Measurements from ENCODE around the gene ARFIP1. TPM values are rescaled to one million over a fixed set of nuclear protein-coding genes. Genes with fewer than 3 reads are reported as not detected.

The ARFIP1 gene
- total and polyA plus RNA-seq, 12 donors: 7.4 to 18.7 (median 14.9) TPM

DNA sequence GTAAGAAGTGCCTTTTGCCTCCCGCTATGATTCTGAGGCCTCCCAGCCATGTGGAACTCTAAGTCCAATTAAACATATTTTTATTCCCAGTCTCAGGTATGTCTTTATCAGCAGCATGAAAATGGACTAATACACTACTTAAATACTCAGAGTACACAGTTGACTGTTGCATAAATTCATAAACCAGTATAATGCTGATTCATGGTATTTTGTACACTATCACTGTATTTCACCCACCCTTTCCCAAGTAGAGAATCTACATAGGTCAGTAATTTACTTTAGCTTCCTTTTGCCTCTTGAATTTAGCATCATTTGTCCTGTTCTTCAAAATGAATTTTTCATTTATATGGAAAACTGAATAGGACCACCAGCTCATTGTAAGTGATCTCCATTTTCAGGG is 98.1 kb downstream of the ARFIP1 start:
- Histone ChIP-seq H3K36me3 (peaks cover 0 to 67% (median 0%) of the 10 kb centered on the region in 9 donors), H3K27me3 (no peaks in the 10 kb centered on the region), H3K9me3 (peaks cover 0 to 5% (median 0%) of the 10 kb centered on the region in 11 donors), H3K4me1 (no peaks in the 10 kb centered on the region), H3K27ac (no peak overlapping the region), H3K4me3 (no peak overlapping the region)
- ATAC-seq (no peak), DNase-seq (no peak)
- intact Hi-C loops (cut with DNase I): no loop called here
- WGBS, 2 donors: 96% methylated on average over 1 of the region's 1 CpG
- TF ChIP-seq, protein P1, sequence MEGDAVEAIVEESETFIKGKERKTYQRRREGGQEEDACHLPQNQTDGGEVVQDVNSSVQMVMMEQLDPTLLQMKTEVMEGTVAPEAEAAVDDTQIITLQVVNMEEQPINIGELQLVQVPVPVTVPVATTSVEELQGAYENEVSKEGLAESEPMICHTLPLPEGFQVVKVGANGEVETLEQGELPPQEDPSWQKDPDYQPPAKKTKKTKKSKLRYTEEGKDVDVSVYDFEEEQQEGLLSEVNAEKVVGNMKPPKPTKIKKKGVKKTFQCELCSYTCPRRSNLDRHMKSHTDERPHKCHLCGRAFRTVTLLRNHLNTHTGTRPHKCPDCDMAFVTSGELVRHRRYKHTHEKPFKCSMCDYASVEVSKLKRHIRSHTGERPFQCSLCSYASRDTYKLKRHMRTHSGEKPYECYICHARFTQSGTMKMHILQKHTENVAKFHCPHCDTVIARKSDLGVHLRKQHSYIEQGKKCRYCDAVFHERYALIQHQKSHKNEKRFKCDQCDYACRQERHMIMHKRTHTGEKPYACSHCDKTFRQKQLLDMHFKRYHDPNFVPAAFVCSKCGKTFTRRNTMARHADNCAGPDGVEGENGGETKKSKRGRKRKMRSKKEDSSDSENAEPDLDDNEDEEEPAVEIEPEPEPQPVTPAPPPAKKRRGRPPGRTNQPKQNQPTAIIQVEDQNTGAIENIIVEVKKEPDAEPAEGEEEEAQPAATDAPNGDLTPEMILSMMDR (IDR thresholded peaks at IDR 0.05): no peak

DNA sequence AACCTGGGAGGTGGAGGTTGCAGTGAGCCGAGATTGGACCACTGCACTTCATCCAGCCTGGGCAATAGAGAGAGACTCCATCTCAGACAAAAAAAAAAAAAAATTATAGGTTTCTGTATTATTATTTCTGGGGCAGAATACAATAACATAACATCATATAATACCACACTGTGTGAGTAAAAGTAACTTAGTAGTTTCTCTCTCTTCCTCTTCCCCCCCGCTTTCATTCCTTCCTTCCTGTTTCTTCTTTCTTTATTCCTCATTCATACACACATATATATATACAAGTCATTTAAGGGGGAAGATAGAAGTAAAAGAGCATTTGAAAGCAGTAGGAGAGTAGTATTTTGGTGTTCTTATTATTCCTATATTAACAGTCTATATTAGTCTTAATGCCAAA is 100.5 kb downstream of the ARFIP1 start:
- H3K36me3 ChIP-seq: peaks cover 0 to 72% (median 0%) of the 10 kb centered on the region in 9 donors
- intact Hi-C loops (cut with DNase I): no loop called here
- DNase-seq (no peak), ATAC-seq (no peak)
- no peak overlapping the region for H3K27ac ChIP-seq
- H3K9me3 ChIP-seq: peaks cover 0 to 5% (median 0%) of the 10 kb centered on the region in 11 donors
- no peaks in the 10 kb centered on the region for H3K4me1 ChIP-seq
- 93 to 97% methylated on average over 2 of the region's 2 CpGs for WGBS, 2 donors
- TF ChIP-seq, protein P1 (IDR thresholded peaks at IDR 0.05): no peak
- H3K27me3 ChIP-seq: no peaks in the 10 kb centered on the region
- no peak overlapping the region for H3K4me3 ChIP-seq

DNA sequence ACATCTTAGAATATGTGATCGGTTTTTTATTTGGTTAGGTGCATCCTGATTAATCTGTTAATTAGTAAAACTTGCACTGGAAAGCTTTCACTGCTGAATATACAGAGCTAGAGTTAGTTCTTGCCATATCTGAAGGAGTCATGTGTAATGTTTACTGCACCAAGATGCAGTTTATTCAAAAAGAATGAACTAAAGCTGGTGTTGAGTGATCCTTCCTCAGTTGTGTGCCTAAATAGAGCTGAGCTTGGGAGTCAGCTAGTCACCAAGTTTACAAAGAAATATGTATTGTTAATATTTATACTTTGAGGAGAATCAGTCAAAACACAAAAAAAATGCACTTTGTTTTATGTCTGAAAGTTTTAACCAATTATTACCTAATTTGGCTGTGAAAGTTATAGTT is 102.2 kb downstream of the ARFIP1 start:
- WGBS, 2 donors: 98 to 100% methylated on average over 1 of the region's 1 CpG
- intact Hi-C loops (cut with DNase I): no loop called here
- Histone ChIP-seq H3K4me1 (no peaks in the 10 kb centered on the region), H3K9me3 (no peaks in the 10 kb centered on the region), H3K27me3 (no peaks in the 10 kb centered on the region), H3K4me3 (no peak overlapping the region), H3K27ac (no peak overlapping the region), H3K36me3 (peaks cover 0 to 70% (median 0%) of the 10 kb centered on the region in 9 donors)
- DNase-seq: no peak
- ATAC-seq: no peak
- TF ChIP-seq, protein P1 (IDR thresholded peaks at IDR 0.05): no peak

DNA sequence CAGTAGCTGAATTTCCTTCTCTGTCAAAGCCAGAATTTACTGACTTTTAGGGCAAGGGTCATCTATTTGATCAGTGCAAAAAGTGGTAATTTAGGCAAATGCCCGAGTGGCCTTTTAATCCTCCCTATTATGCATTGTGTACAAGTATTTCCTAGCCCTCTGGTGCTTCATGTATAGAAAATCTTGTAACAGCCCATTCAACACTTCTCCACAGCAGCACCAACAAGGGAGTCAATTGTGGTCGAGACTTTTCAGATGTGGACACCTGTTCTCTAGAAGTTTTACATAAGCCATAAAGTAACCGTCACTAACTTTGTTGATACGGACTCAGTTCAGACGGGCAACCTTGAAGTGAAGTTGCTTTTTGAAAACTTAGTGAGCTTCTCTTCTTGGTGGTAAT is 105.4 kb downstream of the ARFIP1 start:
- DNase-seq (no peak), ATAC-seq (no peak)
- Histone ChIP-seq H3K27me3 (no peaks in the 10 kb centered on the region), H3K9me3 (no peaks in the 10 kb centered on the region), H3K36me3 (peaks cover 0 to 83% (median 8%) of the 10 kb centered on the region in 9 donors), H3K27ac (no peak overlapping the region), H3K4me3 (no peak overlapping the region), H3K4me1 (no peaks in the 10 kb centered on the region)
- 95 to 96% methylated on average over 5 of the region's 5 CpGs for WGBS, 2 donors
- TF ChIP-seq, protein P1 (IDR thresholded peaks at IDR 0.05): no peak
- intact Hi-C loops (cut with DNase I): no loop called here

All from heart right ventricle (tissue), 16 donors.